Measurements from ENCODE around the gene DAGLA.

The DAGLA gene

GRCh38 chr11:61679893-61680621, at the start of gene DAGLA:
Gene DAGLA (plus strand): TSS chr11:61680391. CDS start chr11:61720156, 39,765 bp downstream.
- DNase-seq (ENCODE audit: low read depth), result no peak
- H3K4me3 ChIP-seq (ENCODE audit: low read length), result peak within 1 kb of the TSS; percentile 49
- peak; percentile 75 for TF ChIP-seq CTCF (conservative IDR thresholded peaks at IDR 0.05; ENCODE audit: low read depth, low read length)

- no peak overlapping the region for H3K4me3 ChIP-seq (ENCODE audit: low read length)
- TF ChIP-seq CTCF (conservative IDR thresholded peaks at IDR 0.05; ENCODE audit: low read depth, low read length), result no peak
- DNase-seq (ENCODE audit: low read depth), result no peak
These were observed 48.1 kb upstream of the DAGLA start for GRCh38 chr11:61632096-61632495.

GRCh38 chr11:61635304-61635703, 44.9 kb upstream of the DAGLA start:
- DNase-seq (ENCODE audit: low read depth), result no peak
- H3K4me3 ChIP-seq (ENCODE audit: low read length), result no peak overlapping the region
- no peak for TF ChIP-seq CTCF (conservative IDR thresholded peaks at IDR 0.05; ENCODE audit: low read depth, low read length)

- no peak overlapping the region for H3K4me3 ChIP-seq (ENCODE audit: low read length)
- TF ChIP-seq CTCF (conservative IDR thresholded peaks at IDR 0.05; ENCODE audit: low read depth, low read length), result no peak
- no peak for DNase-seq (ENCODE audit: low read depth)
These were observed 44.4 kb upstream of the DAGLA start for GRCh38 chr11:61635787-61636186.

GRCh38 chr11:61636676-61637075, 43.5 kb upstream of the DAGLA start:
- DNase-seq (ENCODE audit: low read depth), result no peak
- no peak overlapping the region for H3K4me3 ChIP-seq (ENCODE audit: low read length)
- TF ChIP-seq CTCF (conservative IDR thresholded peaks at IDR 0.05; ENCODE audit: low read depth, low read length), result no peak

GRCh38 chr11:61637277-61637676, 42.9 kb upstream of the DAGLA start:
- DNase-seq (ENCODE audit: low read depth), result no peak
- no peak for TF ChIP-seq CTCF (conservative IDR thresholded peaks at IDR 0.05; ENCODE audit: low read depth, low read length)
- no peak overlapping the region for H3K4me3 ChIP-seq (ENCODE audit: low read length)

GRCh38 chr11:61639816-61640443, 40.3 kb upstream of the DAGLA start:
- no peak overlapping the region for H3K4me3 ChIP-seq (ENCODE audit: low read length)
- no peak for DNase-seq (ENCODE audit: low read depth)
- no peak for TF ChIP-seq CTCF (conservative IDR thresholded peaks at IDR 0.05; ENCODE audit: low read depth, low read length)

Data from retinal pigment epithelial cell (primary cell).